Loucy (cell line): ENCODE data around the gene C17orf50.

Experiments used
- H2AFZ ChIP-seq: fragments of 200-600 bp; sonication (generic); 2 replicates; pipeline ENCODE4 v1.6.0; 2016; ENCODE audit warnings: antibody characterized with exemption, mild to moderate bottlenecking, low read length, moderate library complexity
- H3F3A ChIP-seq: fragments of 200-600 bp; 2 replicates; pipeline ENCODE4 v1.6.0; 2016; ENCODE audit warnings: antibody characterized with exemption, low read depth, mild to moderate bottlenecking
- H3K27me3 ChIP-seq: fragments of 200-600 bp; sonication (generic); 2 replicates; pipeline ENCODE4 v1.6.1; 2014; ENCODE audit warnings: low read length, mild to moderate bottlenecking; ENCODE audit not compliant: insufficient read depth, poor library complexity, severe bottlenecking
- H3K36me3 ChIP-seq: fragments of 200-600 bp; sonication (generic); 2 replicates; pipeline ENCODE4 v1.6.1; 2016; ENCODE audit warnings: low read length; ENCODE audit not compliant: insufficient read depth
- H3K4me1 ChIP-seq: fragments of 200-600 bp; sonication (generic); 2 replicates; pipeline ENCODE4 v1.5.1; 2014; ENCODE audit warnings: low read length, mild to moderate bottlenecking; ENCODE audit not compliant: insufficient read depth, poor library complexity, severe bottlenecking
- H3K4me2 ChIP-seq: fragments of 200-600 bp; sonication (generic); 2 replicates; pipeline ENCODE4 v1.6.0; 2014; ENCODE audit warnings: antibody characterized with exemption, low read length, low read depth, mild to moderate bottlenecking; ENCODE audit not compliant: poor library complexity, severe bottlenecking
- H3K4me3 ChIP-seq: fragments of 200-600 bp; sonication (generic); 2 replicates; pipeline ENCODE4 v1.5.1; 2014; ENCODE audit warnings: low read length, mild to moderate bottlenecking, mixed read lengths; ENCODE audit not compliant: poor library complexity, severe bottlenecking
- H3K79me2 ChIP-seq: fragments of 200-600 bp; sonication (generic); 2 replicates; pipeline ENCODE4 v1.6.1; 2014; ENCODE audit warnings: low read length; ENCODE audit not compliant: insufficient read depth
- H3K9ac ChIP-seq: fragments of 200-600 bp; sonication (generic); 2 replicates; pipeline ENCODE4 v1.6.0; 2014; ENCODE audit warnings: mild to moderate bottlenecking, low read depth, low read length, moderate library complexity; ENCODE audit not compliant: poor library complexity, severe bottlenecking
- H3K9me2 ChIP-seq: fragments of 200-600 bp; sonication (generic); replicated peaks from 2 replicates; pipeline ENCODE4 v1.6.1; 2016; ENCODE audit warnings: low read depth, low read length, mixed read lengths
- H3K9me3 ChIP-seq: fragments of 200-600 bp; sonication (generic); 2 replicates; pipeline ENCODE4 v1.6.1; 2014; ENCODE audit warnings: mild to moderate bottlenecking, antibody characterized with exemption, low read length, low read depth; ENCODE audit not compliant: insufficient read depth
- H4K20me1 ChIP-seq: fragments of 200-600 bp; sonication (generic); 2 replicates; pipeline ENCODE4 v1.6.0; 2014; ENCODE audit warnings: antibody characterized with exemption, low read length, mild to moderate bottlenecking; ENCODE audit not compliant: insufficient read depth, poor library complexity, severe bottlenecking
- EZH2phosphoT487 ChIP-seq: fragments of 200-600 bp; IDR thresholded peaks from 2 replicates; pipeline ENCODE4 v1.6.1; 2018; ENCODE audit warnings: antibody characterized with exemption, mild to moderate bottlenecking, moderate library complexity, borderline replicate concordance
- TF ChIP-seq, protein P1 (sequence below): fragments of 200-600 bp; sonication (generic); conservative IDR thresholded peaks from 2 replicates; pipeline ENCODE4 v1.5.1; 2014; ENCODE audit warnings: mild to moderate bottlenecking, antibody characterized with exemption, low read length

Gene C17orf50

DNA sequence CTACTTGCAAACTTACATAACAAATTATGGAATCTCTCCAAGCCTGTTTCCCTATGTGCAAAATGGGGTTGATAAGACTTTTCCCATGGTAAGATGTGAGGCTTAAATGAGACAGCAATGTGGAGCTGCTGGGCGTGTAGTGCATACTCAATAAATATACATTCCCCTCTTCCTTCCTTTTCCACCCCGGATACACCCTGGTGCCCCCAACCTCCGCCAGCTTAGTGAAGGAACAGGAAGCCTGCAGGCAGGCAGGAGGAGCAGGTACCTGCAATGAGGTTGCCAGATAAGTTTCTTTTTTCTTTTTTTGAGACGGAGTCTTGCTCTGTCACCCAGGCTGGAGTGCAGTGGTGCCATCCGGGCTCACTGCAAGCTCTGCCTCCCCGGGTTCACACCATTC lies 14.9 kb downstream of the C17orf50 start:
- no peak overlapping the region for H3K4me2 ChIP-seq
- no peaks in the 10 kb centered on the region for H4K20me1 ChIP-seq
- H3K27me3 ChIP-seq, result no peaks in the 10 kb centered on the region
- no peak for TF ChIP-seq EZH2phosphoT487
- TF ChIP-seq, protein P1, sequence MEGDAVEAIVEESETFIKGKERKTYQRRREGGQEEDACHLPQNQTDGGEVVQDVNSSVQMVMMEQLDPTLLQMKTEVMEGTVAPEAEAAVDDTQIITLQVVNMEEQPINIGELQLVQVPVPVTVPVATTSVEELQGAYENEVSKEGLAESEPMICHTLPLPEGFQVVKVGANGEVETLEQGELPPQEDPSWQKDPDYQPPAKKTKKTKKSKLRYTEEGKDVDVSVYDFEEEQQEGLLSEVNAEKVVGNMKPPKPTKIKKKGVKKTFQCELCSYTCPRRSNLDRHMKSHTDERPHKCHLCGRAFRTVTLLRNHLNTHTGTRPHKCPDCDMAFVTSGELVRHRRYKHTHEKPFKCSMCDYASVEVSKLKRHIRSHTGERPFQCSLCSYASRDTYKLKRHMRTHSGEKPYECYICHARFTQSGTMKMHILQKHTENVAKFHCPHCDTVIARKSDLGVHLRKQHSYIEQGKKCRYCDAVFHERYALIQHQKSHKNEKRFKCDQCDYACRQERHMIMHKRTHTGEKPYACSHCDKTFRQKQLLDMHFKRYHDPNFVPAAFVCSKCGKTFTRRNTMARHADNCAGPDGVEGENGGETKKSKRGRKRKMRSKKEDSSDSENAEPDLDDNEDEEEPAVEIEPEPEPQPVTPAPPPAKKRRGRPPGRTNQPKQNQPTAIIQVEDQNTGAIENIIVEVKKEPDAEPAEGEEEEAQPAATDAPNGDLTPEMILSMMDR, result no peak
- H3K9me2 ChIP-seq, result no peaks in the 10 kb centered on the region
- peaks cover 12% of the 10 kb centered on the region for H3K4me1 ChIP-seq
- no peak overlapping the region for H2AFZ ChIP-seq
- no peak overlapping the region for H3K4me3 ChIP-seq
- no peaks in the 10 kb centered on the region for H3K9me3 ChIP-seq
- H3K36me3 ChIP-seq, result no peaks in the 10 kb centered on the region
- H3K79me2 ChIP-seq, result no peaks in the 10 kb centered on the region
- H3F3A ChIP-seq, result no peaks in the 10 kb centered on the region
- no peak overlapping the region for H3K9ac ChIP-seq

GRCh38 chr17:35778641-35779196 lies 18.0 kb downstream of the C17orf50 start:
- no peak overlapping the region for H3K9ac ChIP-seq
- H3K36me3 ChIP-seq, result no peaks in the 10 kb centered on the region
- no peaks in the 10 kb centered on the region for H3K9me2 ChIP-seq
- TF ChIP-seq EZH2phosphoT487, result no peak
- TF ChIP-seq, protein P1, result no peak
- H3K9me3 ChIP-seq, result no peaks in the 10 kb centered on the region
- H3K79me2 ChIP-seq, result no peaks in the 10 kb centered on the region
- no peaks in the 10 kb centered on the region for H3K27me3 ChIP-seq
- no peak overlapping the region for H3K4me2 ChIP-seq
- no peak overlapping the region for H3K4me3 ChIP-seq
- no peak overlapping the region for H2AFZ ChIP-seq
- peaks cover 3% of the 10 kb centered on the region for H3K4me1 ChIP-seq
- no peaks in the 10 kb centered on the region for H3F3A ChIP-seq
- H4K20me1 ChIP-seq, result no peaks in the 10 kb centered on the region

DNA sequence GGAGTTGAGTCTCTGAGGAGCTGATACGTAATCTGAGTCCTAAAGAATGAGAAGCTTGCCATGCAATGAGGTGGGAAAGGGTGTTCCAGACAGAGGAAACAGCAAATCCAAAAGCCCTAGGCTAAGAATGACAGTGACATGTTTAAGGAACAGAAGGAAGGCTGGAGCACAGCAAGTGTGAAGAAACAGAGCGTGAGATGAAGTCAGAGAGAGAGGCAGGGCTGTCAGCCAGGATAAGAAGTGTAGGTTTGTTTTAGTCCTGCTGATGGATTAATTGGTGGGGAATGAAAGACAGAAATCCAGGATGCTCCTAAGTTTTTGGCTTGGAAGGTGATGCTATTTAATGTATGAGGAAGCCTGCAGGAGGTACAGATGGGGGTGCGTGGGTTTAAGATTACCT lies 20.3 kb downstream of the C17orf50 start:
- Histone ChIP-seq H3F3A (no peaks in the 10 kb centered on the region), H3K9ac (no peak overlapping the region), H3K9me3 (no peaks in the 10 kb centered on the region), H4K20me1 (no peaks in the 10 kb centered on the region), H3K27me3 (no peaks in the 10 kb centered on the region), H3K4me1 (peaks cover 4% of the 10 kb centered on the region), H2AFZ (no peak overlapping the region), H3K9me2 (no peaks in the 10 kb centered on the region), H3K36me3 (no peaks in the 10 kb centered on the region), H3K79me2 (no peaks in the 10 kb centered on the region), H3K4me3 (no peak overlapping the region), H3K4me2 (no peak overlapping the region)
- no peak for TF ChIP-seq EZH2phosphoT487
- TF ChIP-seq, protein P1, result no peak
